Brain microvascular endothelial cell (primary cell): ENCODE measurements around the gene CCKAR.

Experiments used
- DNase-seq: peaks from one replicate; pipeline ENCODE4 v3.0.0-alpha.2; 2020
- H3K27ac ChIP-seq: fragments of 250-450 bp; sonication (Bioruptor Pico); 2 replicates; pipeline ENCODE4 v1.5.1; 2020; ENCODE audit warnings: mild to moderate bottlenecking, moderate library complexity
- H3K27me3 ChIP-seq: fragments of 250-450 bp; sonication (Bioruptor Pico); replicated peaks from 2 replicates; pipeline ENCODE4 v1.5.1; 2020; ENCODE audit warnings: mild to moderate bottlenecking
- H3K36me3 ChIP-seq: fragments of 250-450 bp; sonication (Bioruptor Pico); replicated peaks from 2 replicates; pipeline ENCODE4 v1.5.1; 2020; ENCODE audit warnings: mild to moderate bottlenecking
- H3K4me3 ChIP-seq: 2 replicates; pipeline ENCODE4 v1.5.1; 2011; ENCODE audit warnings: low read depth, mild to moderate bottlenecking, control low read depth, low read length, moderate library complexity
- in situ Hi-C: cut with HindIII; loops from 2 replicates; pipeline ENCODE4 v1.10.0; 2017; ENCODE audit warnings: low sequenced_read_pairs, low pct_ligation_motif_present
- TF ChIP-seq, protein P1 (sequence below): IDR thresholded peaks from 2 replicates; pipeline ENCODE4 v1.5.1; 2011; ENCODE audit warnings: low read depth, mild to moderate bottlenecking, moderate library complexity, low read length, control low read depth, inconsistent platforms; ENCODE audit errors: missing control alignments

The CCKAR gene, protein sequence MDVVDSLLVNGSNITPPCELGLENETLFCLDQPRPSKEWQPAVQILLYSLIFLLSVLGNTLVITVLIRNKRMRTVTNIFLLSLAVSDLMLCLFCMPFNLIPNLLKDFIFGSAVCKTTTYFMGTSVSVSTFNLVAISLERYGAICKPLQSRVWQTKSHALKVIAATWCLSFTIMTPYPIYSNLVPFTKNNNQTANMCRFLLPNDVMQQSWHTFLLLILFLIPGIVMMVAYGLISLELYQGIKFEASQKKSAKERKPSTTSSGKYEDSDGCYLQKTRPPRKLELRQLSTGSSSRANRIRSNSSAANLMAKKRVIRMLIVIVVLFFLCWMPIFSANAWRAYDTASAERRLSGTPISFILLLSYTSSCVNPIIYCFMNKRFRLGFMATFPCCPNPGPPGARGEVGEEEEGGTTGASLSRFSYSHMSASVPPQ

DNA sequence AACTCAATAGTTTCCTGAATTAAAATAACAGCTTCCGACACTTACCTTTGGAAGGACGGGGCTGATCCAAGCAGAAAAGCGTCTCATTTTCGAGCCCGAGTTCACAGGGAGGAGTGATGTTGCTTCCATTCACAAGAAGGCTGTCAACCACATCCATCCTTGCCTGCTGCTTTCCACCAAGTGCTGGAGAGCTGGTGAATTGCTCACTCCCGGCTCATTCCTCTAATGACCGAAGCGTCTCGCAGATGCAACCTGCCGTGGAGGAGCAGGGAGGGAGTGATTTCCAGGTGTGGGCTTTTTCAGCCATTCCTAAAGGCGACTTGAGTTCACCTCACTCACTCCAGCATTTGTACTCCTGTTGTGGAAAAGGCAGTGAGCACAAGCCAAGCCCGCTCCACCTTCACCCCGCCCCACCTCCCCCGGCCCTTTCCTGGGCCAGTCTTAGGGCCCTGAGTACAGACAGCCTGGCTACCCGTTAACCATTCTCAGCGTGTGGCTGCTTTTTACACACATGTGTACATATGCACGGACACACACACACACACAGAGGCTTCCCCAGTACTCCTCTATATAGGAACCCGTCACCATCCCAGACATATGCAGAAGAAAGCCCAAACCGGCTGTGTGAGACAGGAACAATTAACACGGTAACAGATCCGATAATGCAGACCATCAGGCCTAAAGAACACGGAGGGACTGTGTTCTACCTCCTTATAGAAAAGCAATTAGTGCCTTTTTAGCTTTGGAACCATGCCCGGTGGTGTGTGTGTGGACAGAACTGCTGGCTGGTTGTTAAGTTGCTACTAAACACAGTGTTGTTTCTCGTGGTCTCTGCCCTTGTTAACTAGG is at the start of gene CCKAR:
Gene CCKAR, minus strand, starts transcription at position 374 of the 849 bp plus-strand sequence. Its CDS starts 217 bp downstream, at position 157.
- peaks cover 9% of the 10 kb centered on the region for H3K27me3 ChIP-seq
- H3K27ac ChIP-seq: no peak within 1 kb of the TSS
- in situ Hi-C loops: no loop called here
- DNase-seq: no peak
- TF ChIP-seq, protein P1, sequence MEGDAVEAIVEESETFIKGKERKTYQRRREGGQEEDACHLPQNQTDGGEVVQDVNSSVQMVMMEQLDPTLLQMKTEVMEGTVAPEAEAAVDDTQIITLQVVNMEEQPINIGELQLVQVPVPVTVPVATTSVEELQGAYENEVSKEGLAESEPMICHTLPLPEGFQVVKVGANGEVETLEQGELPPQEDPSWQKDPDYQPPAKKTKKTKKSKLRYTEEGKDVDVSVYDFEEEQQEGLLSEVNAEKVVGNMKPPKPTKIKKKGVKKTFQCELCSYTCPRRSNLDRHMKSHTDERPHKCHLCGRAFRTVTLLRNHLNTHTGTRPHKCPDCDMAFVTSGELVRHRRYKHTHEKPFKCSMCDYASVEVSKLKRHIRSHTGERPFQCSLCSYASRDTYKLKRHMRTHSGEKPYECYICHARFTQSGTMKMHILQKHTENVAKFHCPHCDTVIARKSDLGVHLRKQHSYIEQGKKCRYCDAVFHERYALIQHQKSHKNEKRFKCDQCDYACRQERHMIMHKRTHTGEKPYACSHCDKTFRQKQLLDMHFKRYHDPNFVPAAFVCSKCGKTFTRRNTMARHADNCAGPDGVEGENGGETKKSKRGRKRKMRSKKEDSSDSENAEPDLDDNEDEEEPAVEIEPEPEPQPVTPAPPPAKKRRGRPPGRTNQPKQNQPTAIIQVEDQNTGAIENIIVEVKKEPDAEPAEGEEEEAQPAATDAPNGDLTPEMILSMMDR: no peak
- no peak within 1 kb of the TSS for H3K4me3 ChIP-seq
- H3K36me3 ChIP-seq: no peaks in the 10 kb centered on the region

DNA sequence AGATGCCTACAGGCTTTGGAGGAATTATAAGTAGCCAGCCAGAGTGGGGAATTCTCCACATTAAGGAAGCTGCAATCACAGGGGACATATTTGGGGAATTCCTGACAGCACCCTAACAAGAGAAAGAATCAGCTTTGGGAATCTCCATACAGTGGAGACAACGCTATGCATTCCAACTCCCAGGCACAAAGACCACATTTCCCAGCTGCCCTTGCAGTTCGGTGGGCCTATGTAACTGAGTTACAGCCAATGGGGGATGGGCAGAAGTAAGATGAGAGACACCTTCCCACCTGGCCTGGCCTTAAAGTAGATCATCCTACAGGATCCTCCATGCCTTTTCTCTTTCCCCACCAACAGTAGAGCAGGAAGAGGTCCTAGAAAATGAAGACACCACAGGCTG is 43.4 kb upstream of the CCKAR start:
- TF ChIP-seq, protein P1: no peak
- in situ Hi-C loops: no loop called here
- Histone ChIP-seq H3K36me3 (no peaks in the 10 kb centered on the region), H3K27ac (no peak overlapping the region), H3K27me3 (no peaks in the 10 kb centered on the region), H3K4me3 (no peak overlapping the region)
- DNase-seq: no peak

DNA sequence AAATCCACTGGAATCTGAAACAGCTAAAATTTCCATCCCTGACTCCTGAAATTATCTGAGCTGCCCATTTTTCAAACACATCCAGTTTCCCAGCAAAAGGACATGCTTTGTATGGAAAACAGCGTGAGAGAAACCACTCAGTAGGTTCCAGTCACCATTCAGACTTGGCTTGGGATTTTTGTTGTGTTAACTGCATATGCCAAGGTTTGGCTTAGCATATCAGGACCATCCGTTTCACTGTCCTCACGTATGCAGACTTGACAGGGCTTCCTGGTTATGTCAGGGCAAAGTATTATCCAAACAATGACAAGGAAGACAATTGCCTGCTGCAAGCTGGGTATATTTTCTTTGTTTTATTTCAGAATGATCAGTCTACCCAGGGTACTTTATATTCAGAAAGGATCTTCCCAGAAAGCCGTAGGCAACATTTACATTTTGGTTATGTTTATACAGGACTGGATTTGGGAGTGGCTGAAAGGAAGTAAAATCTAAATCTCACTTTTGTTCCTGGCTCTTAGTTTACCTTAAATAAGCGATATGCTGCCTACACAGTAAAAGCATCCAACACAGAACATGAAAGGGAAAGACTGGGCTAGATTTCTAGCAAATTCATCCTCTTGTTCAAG is 41.3 kb upstream of the CCKAR start:
- DNase-seq: no peak
- no peak overlapping the region for H3K27ac ChIP-seq
- in situ Hi-C loops: no loop called here
- TF ChIP-seq, protein P1: no peak
- no peaks in the 10 kb centered on the region for H3K27me3 ChIP-seq
- H3K4me3 ChIP-seq: no peak overlapping the region
- no peaks in the 10 kb centered on the region for H3K36me3 ChIP-seq

DNA sequence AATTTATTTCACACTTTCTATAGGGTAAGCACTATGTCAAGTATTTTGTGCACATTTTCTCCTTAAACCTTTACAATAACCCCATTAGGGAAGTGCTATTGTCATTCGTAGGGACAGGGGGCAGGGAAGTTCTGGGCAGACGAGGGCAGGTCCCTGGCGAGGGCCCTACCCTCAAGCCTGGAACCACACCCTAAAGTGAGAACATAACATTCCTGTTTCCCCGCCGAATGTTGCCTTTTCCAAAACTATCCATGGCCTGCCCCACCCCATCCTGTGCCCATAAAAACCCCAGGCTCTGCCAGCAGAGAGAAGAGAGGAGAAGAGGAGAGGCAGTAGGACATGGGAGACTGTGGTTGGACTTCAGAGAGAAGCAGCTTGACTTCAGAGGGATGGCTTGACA is 39.8 kb upstream of the CCKAR start:
- TF ChIP-seq, protein P1: no peak
- H3K4me3 ChIP-seq: no peak overlapping the region
- H3K27me3 ChIP-seq: no peaks in the 10 kb centered on the region
- no peaks in the 10 kb centered on the region for H3K36me3 ChIP-seq
- in situ Hi-C loops: no loop called here
- H3K27ac ChIP-seq: no peak overlapping the region
- no peak for DNase-seq

DNA sequence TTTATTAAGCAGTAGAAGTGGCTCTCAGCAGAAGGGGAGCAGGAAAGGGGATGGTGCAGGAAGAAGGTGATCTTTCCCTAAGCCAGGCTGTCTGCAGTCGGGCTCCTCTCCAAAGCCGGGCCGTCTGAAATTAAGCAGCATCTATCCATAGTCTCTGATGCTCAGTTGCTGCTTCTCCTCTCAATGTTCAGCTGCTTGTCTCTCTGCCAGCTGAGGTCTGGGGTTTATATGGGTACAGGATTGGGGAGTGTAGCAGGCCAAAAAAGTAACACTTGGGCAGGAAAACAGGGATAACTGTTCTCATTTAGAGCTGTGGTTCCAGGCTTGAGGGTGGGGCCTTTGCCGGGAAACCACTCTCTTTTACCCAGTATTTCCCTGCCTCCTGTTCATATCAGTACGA is 39.2 kb upstream of the CCKAR start:
- no peaks in the 10 kb centered on the region for H3K36me3 ChIP-seq
- H3K27ac ChIP-seq: no peak overlapping the region
- no peak for DNase-seq
- in situ Hi-C loops: no loop called here
- TF ChIP-seq, protein P1: no peak
- no peak overlapping the region for H3K4me3 ChIP-seq
- no peaks in the 10 kb centered on the region for H3K27me3 ChIP-seq
